HG03565 (cell line): ENCODE results near the gene SLIT3.

Experiments
- ATAC-seq: cut with Tn5 transposase; IDR thresholded peaks from one replicate; pipeline ENCODE4 v1.9.1; 2021; ENCODE audit warnings: mild to moderate bottlenecking, moderate library complexity; ENCODE audit not compliant: unreplicated experiment

Gene SLIT3

GRCh38 chr5:168726342-168726741 is 574.6 kb downstream of the SLIT3 start:
- no peak for ATAC-seq

DNA sequence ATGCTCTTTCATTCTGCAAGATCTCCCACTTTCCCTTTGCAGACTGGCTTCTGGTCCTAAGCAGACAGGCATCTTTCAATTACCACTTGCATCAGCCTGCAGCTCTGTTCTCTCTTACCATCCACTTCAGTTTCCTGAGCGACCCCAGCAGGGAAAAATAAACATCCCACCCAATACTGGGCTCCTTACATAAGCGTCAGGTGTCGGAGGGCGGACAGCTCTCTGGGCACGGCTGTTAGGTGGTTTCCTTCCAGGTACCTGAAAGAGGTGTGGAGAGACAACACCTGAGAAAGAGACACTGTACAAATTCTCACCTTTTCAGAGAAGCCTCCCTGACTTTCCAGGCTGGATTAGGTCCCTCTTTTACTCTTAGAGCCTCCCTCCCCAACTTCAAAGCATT is 576.7 kb downstream of the SLIT3 start:
- ATAC-seq = no peak

DNA sequence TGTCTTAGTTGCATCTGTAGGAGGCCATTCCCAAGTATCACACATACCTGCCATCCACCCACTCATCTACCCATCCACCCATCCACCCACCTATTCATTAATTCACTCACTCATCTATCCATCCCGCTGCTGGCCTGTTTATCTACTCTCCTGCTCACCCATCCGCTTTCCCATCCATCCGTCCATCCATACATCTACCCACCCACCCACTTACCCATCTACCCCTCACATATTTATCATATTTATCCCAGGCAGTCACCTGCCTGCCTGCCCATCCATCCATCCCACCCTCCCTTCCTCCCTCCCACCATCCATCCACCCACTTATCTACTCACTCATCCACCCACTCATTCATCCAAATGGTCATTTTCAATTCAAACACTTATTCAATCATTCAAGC is 577.9 kb downstream of the SLIT3 start:
- ATAC-seq = no peak

GRCh38 chr5:168721966-168722365 is 579.0 kb downstream of the SLIT3 start:
- ATAC-seq = no peak

- no peak for ATAC-seq
These were observed 579.8 kb downstream of the SLIT3 start for GRCh38 chr5:168721002-168721753.

DNA sequence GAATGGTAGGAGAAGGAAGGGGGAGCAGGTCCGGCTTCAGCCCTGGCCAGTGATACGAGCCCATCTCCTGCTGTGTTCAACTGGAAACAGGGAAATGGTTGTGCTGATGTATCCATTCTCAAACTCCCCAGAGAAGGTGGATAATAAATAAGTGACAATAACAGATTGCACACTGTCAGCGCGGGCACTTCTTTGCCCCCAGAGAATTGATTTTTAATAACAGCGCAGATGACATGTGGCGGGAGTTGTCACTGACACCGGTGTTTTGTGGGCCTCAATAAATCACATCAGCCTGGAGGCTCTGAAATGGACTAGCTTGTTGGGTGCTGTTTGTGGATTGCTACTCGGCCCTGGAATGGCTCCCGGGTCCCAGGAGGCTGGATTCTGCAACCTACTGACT is 580.4 kb downstream of the SLIT3 start:
- ATAC-seq = no peak

DNA sequence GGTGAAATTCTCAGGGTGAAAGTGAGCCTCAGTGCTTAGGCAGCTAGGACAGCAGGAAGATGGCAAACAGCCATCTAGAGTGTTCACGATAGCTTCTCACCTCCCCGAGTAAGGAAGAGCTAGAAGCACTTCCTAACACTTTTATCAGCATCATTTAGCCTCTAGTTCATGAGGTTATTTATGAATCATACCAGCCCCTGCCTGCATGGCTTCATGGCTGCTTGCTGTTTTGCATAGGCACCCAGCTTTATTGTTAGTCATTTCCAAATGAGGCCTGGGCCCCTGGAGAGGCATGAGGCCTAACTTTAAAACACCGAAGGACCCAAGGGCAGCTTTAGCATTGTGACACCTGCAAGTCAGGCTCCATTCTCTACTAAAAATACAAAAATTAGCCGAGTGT is 586.9 kb downstream of the SLIT3 start:
- ATAC-seq = no peak

GRCh38 chr5:168713051-168713450 is 587.9 kb downstream of the SLIT3 start:
- no peak for ATAC-seq

DNA sequence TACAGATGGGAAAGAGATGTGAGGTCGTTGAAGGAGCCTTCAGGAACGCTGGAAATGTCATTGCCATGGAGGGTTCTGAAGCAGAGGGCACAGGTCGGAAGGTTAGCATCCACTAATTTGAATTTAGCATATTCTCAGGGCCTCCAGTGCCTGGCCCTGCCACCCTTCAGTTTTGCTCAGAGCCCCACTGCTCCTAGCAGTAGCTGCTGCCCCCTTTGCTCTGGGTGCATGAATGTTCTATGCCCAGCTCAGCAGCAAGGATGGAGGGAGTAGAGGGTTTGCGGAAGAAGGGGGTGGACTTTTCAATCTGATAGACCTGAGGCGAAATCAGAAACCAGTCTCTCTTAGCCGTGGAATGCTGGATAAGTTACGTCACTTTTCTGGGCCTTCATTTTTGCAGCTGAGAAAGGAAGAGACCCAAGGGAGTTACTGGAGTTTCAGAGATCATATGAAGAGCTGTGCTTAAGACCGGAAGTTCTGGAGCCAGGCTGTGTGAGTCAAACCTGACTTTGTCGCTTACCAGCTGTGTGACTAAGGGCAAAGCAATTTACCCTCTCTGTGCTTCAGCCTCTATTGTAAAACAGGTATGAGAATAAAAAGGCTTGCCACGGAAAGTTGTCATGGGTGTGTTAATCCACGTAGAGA is 588.5 kb downstream of the SLIT3 start:
- no peak for ATAC-seq

GRCh38 chr5:168710706-168711105 is 590.2 kb downstream of the SLIT3 start:
- no peak for ATAC-seq

GRCh38 chr5:168707716-168708695 is 592.9 kb downstream of the SLIT3 start:
- no peak for ATAC-seq

- no peak for ATAC-seq
These were observed 594.3 kb downstream of the SLIT3 start for GRCh38 chr5:168706655-168707069.

DNA sequence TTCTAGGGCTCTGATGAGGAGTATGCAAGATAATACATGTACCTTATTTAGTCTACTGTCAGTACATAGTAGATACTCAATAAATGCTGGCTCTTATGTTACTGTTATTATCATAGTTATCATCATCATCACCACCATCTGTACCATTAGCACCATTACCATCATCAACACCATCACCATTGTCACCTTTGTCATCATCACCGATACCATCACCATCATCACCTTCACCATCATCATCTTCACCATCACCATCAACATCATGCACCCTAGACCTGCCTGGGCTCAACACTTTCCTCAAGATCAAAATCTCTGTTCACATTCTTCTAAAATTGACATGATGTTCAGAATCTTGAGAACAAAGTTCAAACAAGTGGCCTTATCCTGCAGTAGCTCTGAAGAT is 595.6 kb downstream of the SLIT3 start:
- no peak for ATAC-seq

DNA sequence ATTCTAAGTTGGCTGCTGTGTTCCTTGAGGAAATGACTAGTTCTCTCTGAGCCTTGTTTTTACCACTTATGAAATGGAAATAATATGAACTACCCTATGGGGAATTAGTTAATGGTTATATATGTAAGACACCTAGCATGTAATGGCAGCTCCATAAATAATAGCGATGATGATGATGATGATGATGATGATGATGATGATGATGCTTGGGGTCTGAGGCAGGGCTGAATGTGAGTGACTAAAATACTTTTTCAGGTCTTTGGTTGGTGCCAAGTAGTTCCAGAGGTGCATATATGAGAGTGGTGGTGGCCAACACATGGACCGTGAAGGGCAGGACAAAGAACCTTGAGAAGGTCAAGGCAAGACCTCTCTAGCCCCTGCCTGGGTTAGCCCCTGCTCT is 598.4 kb downstream of the SLIT3 start:
- ATAC-seq = no peak

- no peak for ATAC-seq
These were observed 599.3 kb downstream of the SLIT3 start for GRCh38 chr5:168701641-168702040.

GRCh38 chr5:168699002-168699401 is 601.9 kb downstream of the SLIT3 start:
- no peak for ATAC-seq

GRCh38 chr5:168697034-168697720 is 603.8 kb downstream of the SLIT3 start:
- ATAC-seq = no peak

- ATAC-seq = no peak
These were observed 604.3 kb downstream of the SLIT3 start for GRCh38 chr5:168696611-168697010.

GRCh38 chr5:168695301-168695835 is 605.6 kb downstream of the SLIT3 start:
- ATAC-seq = no peak

DNA sequence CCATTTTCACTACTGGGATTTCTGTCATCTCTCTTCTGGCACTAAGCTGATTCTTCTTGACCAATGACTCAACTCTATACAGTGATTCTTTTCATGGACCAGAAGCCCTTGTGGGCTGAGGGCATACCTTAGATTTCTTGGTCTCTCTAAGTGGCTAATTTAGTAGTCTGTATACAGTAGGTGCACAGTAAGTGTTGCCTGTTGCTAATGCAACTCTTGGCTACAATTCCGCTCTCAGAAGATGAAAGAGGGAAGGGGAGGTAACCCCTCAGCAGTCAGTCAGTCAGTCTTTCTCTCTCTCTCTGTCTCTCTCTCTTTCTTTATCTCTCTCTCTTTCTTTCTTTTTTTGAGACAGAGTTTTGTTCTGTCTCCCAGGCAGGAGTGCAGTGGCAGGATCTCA is 606.6 kb downstream of the SLIT3 start:
- no peak for ATAC-seq

DNA sequence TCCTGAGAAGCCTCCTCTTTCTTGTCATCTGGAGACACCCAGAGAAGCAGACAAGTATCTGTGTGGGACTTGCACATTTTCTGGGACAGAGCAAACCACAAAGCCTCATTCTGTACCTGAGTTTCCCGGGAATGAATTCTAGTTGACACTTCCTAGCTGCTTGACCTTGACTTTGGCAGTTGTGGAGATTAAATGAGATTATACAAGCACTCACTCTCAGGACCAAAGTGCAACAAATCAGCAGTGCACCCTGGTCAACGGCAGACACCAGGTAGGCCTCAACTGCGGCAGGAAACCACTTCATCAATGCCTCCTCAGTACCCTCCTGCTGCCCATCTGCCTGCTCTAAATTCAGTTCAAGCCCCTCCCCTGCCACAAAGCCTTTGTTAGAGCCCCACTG is 607.1 kb downstream of the SLIT3 start:
- ATAC-seq = no peak
